ENCODE measurements around the gene PDK1. TPM values are rescaled to one million over a fixed set of nuclear protein-coding genes. Genes with fewer than 3 reads are reported as not detected.

Gene PDK1
- 51.2 TPM for total RNA-seq
- long read RNA-seq, full-length matches to known transcripts, result 23 of 40 reads
- long read RNA-seq, partial matches to known transcripts, result 8 of 40 reads
- long read RNA-seq, other reads (novel, unspliced or antisense), result 9 of 40 reads

DNA sequence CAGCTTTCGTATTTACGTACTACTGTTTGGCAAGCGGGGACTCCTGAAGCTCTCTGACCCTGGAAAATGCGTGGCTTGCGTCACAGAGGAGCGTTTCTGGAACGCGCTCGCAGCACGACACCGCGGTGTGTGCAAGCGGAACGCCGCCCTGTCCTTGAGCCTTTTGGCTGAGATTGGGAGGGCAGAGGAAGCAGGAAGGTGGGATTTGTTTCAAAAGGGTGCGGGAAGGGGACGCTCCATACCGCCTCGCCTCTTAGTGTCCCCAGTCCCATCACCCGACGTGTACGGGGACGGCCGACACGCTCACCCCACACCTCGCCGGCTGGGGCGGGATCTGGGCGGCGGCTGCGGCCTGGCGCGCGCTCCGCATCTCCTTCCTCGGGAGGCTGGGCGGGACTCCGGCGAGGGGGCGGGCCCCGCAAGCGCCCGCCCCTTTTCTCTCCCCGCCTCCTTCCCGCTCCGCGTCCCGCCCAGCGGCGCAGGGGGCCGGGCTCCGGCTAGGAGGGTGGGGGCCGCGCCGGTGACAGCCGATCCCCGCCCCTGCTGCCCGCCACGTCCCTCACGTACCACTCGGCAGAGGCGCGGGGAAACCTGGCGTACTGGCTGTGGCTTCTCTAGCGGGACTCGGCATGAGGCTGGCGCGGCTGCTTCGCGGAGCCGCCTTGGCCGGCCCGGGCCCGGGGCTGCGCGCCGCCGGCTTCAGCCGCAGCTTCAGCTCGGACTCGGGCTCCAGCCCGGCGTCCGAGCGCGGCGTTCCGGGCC is at the start of gene PDK1:
TSS of gene PDK1 (plus strand) at position 569 of the 762 bp plus-strand sequence. CDS start at position 630, 61 bp downstream.
- Histone ChIP-seq H3K36me3 (peaks cover 10% of the 10 kb centered on the region), H3K27ac (replicated peaks) (peak within 1 kb of the TSS; percentile 97), H3K4me3 (peak within 1 kb of the TSS; percentile 92), H3K9me3 (replicated peaks) (no peaks in the 10 kb centered on the region), H3K4me1 (peaks cover 35% of the 10 kb centered on the region), H3K27me3 (ENCODE audit: low read depth) (no peaks in the 10 kb centered on the region)
- peak; percentile 91 for DNase-seq
- intact Hi-C loops (cut with micrococcal nuclease), result no loop called here
- TF ChIP-seq, protein P1, sequence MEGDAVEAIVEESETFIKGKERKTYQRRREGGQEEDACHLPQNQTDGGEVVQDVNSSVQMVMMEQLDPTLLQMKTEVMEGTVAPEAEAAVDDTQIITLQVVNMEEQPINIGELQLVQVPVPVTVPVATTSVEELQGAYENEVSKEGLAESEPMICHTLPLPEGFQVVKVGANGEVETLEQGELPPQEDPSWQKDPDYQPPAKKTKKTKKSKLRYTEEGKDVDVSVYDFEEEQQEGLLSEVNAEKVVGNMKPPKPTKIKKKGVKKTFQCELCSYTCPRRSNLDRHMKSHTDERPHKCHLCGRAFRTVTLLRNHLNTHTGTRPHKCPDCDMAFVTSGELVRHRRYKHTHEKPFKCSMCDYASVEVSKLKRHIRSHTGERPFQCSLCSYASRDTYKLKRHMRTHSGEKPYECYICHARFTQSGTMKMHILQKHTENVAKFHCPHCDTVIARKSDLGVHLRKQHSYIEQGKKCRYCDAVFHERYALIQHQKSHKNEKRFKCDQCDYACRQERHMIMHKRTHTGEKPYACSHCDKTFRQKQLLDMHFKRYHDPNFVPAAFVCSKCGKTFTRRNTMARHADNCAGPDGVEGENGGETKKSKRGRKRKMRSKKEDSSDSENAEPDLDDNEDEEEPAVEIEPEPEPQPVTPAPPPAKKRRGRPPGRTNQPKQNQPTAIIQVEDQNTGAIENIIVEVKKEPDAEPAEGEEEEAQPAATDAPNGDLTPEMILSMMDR (IDR thresholded peaks at IDR 0.05; ENCODE audit: borderline replicate concordance), result no peak

DNA sequence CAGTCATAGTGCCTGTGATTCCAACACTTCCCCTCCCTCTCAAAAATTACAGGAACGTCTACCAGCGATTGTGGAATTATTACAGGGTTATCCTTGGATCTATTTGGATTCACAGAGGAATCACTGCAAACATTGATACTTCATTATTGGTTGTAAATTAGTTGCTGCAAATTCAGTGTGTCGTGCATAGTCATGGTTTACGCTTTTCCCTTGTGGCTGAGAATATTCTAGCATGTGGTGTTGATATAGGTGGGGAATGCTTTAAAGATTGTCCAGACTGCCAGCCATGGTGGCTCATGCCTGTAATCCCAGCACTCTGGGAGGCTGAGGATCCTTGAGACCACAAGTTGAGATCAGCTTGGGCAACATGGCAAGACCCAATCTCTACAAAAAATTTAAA is 48.7 kb upstream of the PDK1 start:
- intact Hi-C loops (cut with micrococcal nuclease), result no loop called here
- no peak overlapping the region for H3K4me3 ChIP-seq
- no peaks in the 10 kb centered on the region for H3K27me3 ChIP-seq (ENCODE audit: low read depth)
- H3K36me3 ChIP-seq, result peaks cover 39% of the 10 kb centered on the region
- H3K4me1 ChIP-seq, result no peaks in the 10 kb centered on the region
- TF ChIP-seq, protein P1 (IDR thresholded peaks at IDR 0.05; ENCODE audit: borderline replicate concordance), result no peak
- H3K9me3 ChIP-seq (replicated peaks), result peaks cover 15% of the 10 kb centered on the region
- no peak for DNase-seq
- no peak overlapping the region for H3K27ac ChIP-seq (replicated peaks)

DNA sequence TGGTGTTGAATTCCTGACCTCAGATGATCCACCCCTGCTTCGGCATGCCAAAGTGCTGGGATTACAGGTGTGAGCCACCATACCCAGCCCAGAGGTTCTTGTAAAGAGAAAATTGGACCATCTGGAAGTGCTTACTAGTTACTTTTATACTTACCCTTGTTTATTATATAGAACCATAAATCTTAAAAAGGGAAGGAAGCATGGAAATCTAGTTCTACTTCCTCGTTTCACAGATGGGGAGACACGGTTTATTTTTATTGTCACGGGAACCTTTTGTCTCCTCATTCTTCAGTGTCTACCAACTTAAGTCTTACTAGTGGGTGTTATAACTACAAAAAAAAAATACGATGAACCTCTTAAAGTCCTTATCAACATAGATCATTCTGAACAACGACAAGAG is 45.8 kb upstream of the PDK1 start:
- intact Hi-C loops (cut with micrococcal nuclease), result no loop called here
- TF ChIP-seq, protein P1 (IDR thresholded peaks at IDR 0.05; ENCODE audit: borderline replicate concordance), result no peak
- no peak for DNase-seq
- H3K4me3 ChIP-seq, result no peak overlapping the region
- H3K4me1 ChIP-seq, result no peaks in the 10 kb centered on the region
- no peaks in the 10 kb centered on the region for H3K27me3 ChIP-seq (ENCODE audit: low read depth)
- peaks cover 23% of the 10 kb centered on the region for H3K36me3 ChIP-seq
- H3K9me3 ChIP-seq (replicated peaks), result peaks cover 37% of the 10 kb centered on the region
- H3K27ac ChIP-seq (replicated peaks), result no peak overlapping the region

DNA sequence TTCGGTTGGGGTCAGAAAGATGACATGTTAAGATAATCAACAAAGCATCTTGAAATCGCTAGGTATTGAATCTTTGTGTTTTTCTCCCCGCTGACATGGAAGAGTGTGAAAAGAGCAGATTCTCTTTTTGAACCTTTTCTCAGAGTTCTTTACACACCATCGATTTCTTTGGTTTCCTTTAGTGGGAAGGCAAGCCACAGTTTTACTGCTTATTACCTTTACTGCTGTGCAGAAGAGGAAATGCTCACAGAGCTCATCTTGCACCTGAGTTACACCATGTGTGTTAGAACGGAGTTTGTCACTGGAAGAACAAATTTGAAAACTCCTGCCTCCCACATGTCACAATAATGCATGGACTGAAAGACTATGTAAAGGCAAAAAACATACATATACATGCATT is 45.3 kb upstream of the PDK1 start:
- Histone ChIP-seq H3K27me3 (ENCODE audit: low read depth) (no peaks in the 10 kb centered on the region), H3K4me3 (no peak overlapping the region), H3K27ac (replicated peaks) (no peak overlapping the region), H3K9me3 (replicated peaks) (peaks cover 37% of the 10 kb centered on the region), H3K4me1 (no peaks in the 10 kb centered on the region), H3K36me3 (peaks cover 18% of the 10 kb centered on the region)
- TF ChIP-seq, protein P1 (IDR thresholded peaks at IDR 0.05; ENCODE audit: borderline replicate concordance), result no peak
- no peak for DNase-seq
- intact Hi-C loops (cut with micrococcal nuclease), result no loop called here

DNA sequence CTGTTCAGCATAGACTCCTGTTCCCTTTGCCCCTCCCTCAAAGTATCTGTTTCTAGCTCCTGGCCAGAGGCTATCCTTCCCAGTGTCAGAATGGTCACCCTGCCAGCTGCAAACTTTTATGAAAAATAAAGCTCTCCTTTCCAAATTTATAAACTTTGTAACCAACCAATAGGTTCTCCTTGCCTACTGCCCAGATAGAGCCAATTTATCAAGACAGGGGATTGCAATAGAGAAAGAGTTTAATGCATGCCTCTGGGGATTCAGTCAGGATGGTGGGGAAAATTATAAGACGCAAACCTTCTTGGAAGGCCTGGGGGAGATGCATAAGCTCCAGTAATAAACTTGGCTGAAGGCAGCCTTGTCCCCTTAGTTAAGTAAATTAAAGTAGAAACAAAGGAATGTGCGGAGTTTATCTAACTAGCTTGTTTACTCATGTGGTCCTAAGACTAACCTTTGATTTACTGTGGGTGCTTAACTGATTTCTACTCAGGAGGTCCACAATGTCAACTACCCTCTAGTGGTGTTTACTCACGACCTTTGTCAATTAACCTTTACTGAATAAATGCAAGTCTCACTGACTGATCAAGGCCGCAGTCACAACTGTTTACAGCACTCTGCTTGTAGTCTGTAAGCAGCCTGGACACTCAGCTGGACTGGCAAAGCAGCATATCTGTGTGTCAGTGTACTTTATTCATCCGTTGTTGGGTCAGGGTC is 42.9 kb upstream of the PDK1 start:
- Histone ChIP-seq H3K4me3 (no peak overlapping the region), H3K27me3 (ENCODE audit: low read depth) (no peaks in the 10 kb centered on the region), H3K27ac (replicated peaks) (no peak overlapping the region), H3K9me3 (replicated peaks) (peaks cover 37% of the 10 kb centered on the region), H3K36me3 (peaks cover 10% of the 10 kb centered on the region), H3K4me1 (no peaks in the 10 kb centered on the region)
- TF ChIP-seq, protein P1 (IDR thresholded peaks at IDR 0.05; ENCODE audit: borderline replicate concordance), result no peak
- no peak for DNase-seq
- intact Hi-C loops (cut with micrococcal nuclease), result no loop called here
